Activated naive CD4-positive, alpha-beta T cell treated with anti-CD3 and anti-CD28 coated beads, Interleukin-2, amount 50 U/mL, for 72 hours (primary cell): ENCODE data around the gene MMD. TPM values are rescaled to one million over a fixed set of nuclear protein-coding genes. Genes with fewer than 3 reads are reported as not detected.
"Not testable (repeated sequence)": the region's sequence is repeated elsewhere in the genome, so short reads cannot be mapped to it uniquely, and the experiment has no call there.

Experiments
- ATAC-seq, 2 donors: fragments of 150-1000 bp; cut with Tn5 transposase; 2 replicates each; pipeline ENCODE4 v1.10.0; 2021; ENCODE audit warnings: mild to moderate bottlenecking in 2 of 2, moderate library complexity in 2 of 2
- DNase-seq, 2 donors: peaks; one replicate each; pipeline ENCODE4 v3.0.0; 2021 to 2022; ENCODE audit warnings: low spot score in 2 of 2
- H3K27ac Mint-ChIP-seq, 2 donors: one replicate each; pipeline ENCODE4 v1.8.0; 2022; ENCODE audit warnings: mild to moderate bottlenecking in 2 of 2, mixed read lengths in 2 of 2
- H3K36me3 Mint-ChIP-seq, 2 donors: one replicate each; pipeline ENCODE4 v1.8.0; 2022; ENCODE audit warnings: mixed read lengths in 2 of 2
- H3K9me3 Mint-ChIP-seq, 2 donors: one replicate each; pipeline ENCODE4 v1.8.0; 2022; ENCODE audit warnings: mixed read lengths in 2 of 2
- total RNA-seq, 2 donors: library from RNA; stranded (reverse); gene quantifications; one replicate each; pipeline ENCODE4 v1.2.3, GENCODE V29; 2022

MMD gene, protein sequence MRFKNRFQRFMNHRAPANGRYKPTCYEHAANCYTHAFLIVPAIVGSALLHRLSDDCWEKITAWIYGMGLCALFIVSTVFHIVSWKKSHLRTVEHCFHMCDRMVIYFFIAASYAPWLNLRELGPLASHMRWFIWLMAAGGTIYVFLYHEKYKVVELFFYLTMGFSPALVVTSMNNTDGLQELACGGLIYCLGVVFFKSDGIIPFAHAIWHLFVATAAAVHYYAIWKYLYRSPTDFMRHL
- total RNA-seq, result 10 to 100 TPM; 15.7 to 23.7 TPM

DNA sequence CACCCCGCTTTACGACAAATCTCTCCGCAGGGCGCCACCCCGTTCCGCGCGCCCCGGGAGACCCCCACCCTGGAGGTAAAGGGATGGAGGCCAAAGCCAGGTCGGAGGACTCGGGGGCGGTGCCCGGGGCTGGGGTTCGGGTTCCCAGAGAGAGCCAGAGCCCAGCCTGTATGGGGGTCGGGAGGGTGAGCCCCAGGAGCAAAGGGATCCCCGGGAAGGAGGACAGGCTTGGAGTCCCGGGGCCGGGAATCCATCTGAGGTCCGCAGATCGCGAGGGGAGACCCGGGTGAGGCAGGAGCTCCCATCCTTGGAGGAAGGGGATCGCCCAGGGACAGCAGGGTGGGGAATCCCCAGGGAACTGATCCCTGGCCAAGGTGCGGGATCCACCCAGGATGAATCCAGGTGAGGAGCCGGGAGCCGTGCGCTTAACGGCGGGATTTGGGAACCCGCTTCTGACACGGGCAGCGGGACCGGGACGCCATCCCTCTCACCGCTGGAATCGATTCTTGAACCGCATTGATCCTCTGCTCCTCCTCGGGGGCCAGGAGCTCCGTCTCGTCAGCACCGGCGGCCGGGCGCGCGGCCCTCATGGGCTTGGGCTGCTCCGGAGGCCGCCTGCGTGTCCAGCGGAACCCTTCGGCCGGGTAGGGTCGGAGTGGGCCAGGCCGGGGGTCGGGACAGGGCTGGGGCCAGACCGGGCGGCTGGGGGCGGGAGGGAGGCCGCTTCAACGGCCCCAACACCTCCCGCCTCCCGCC is at the start of gene MMD:
Gene MMD (minus strand): TSS at position 657 of the 756 bp plus-strand sequence. CDS start 140 bp downstream, at position 517.
- H3K27ac Mint-ChIP-seq, result peak within 1 kb of the TSS; percentile 88 to 97
- peak in 1 of 2 donors; percentile 22 for DNase-seq
- ATAC-seq, result peak; percentile 3 to 13
- H3K9me3 Mint-ChIP-seq, result peaks cover 0 to 6% of the 10 kb centered on the region in 2 donors
- peaks cover 16 to 45% of the 10 kb centered on the region in 2 donors for H3K36me3 Mint-ChIP-seq

GRCh38 chr17:55466671-55467070 is 45.0 kb upstream of the MMD start:
- Mint-ChIP-seq H3K36me3 (no peaks in the 10 kb centered on the region), H3K27ac (no peak overlapping the region), H3K9me3 (no peaks in the 10 kb centered on the region)
- no peak for DNase-seq
- ATAC-seq, result no peak

DNA sequence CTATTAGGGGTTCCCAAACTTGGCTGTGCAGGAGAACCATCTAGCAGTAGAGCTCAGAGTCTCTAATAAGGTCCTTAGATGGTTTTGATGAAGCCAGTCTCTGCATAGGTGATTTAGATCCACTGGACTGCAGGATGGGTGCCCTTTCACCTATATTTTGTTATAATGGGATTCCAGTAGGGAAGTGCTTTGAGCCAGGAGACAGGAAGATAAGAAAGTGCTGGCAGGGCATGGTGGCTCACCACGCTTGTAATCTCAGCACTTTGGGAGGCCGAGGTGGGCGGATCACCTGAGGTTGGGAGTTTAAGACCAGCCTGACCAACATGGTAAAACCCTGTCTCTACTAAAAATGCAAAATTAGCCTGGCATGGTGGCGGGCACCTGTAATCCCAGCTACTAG is 44.1 kb upstream of the MMD start:
- ATAC-seq, H3K27ac Mint-ChIP-seq, H3K9me3 Mint-ChIP-seq, H3K36me3 Mint-ChIP-seq, DNase-seq: not testable (repeated sequence)

DNA sequence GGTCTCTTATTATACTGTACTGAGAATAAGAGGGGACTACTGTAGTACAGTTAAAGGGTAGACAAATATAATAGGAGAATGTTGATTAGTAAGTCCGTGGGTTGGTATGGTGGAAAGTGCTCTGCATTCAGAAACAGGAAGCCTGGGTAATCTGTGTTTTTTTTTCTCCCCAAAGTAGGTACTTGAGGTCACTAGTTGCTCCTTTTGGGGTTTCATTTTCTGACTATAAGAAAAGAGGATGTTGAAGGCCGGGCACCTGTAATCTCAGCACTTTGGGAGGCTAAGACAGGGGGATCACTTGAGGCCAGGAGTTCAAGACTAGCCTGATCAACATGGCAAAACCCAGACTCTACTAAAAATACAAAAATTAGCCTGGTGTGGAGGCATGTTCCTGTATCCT is 42.0 kb upstream of the MMD start:
- Mint-ChIP-seq H3K9me3 (no peaks in the 10 kb centered on the region), H3K27ac (no peak overlapping the region), H3K36me3 (no peaks in the 10 kb centered on the region)
- DNase-seq, result no peak
- ATAC-seq, result peak in 1 of 2 donors; percentile 14

DNA sequence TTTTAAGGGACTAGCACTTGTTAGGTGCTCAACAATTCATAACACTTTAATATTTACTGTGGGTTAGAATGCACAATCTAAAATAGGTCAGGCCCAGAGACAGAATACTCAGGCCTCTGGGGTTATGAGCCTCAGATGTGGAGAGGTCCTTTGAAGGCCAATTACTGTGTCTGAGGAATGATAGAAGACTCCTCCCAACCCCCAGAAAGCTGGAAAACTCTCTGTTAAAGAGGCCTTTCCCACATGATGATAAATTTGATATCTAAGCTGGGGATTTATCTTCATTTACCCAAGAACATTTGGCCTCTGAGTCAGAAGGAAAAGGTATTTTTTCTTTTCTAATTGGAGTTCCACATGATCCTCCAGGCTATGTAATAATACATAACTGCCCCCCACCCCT is 41.1 kb upstream of the MMD start:
- Mint-ChIP-seq H3K36me3 (no peaks in the 10 kb centered on the region), H3K27ac (no peak overlapping the region), H3K9me3 (no peaks in the 10 kb centered on the region)
- ATAC-seq (no peak), DNase-seq (no peak)

GRCh38 chr17:55462234-55462633 is 40.6 kb upstream of the MMD start:
- DNase-seq, result no peak
- Mint-ChIP-seq H3K36me3 (no peaks in the 10 kb centered on the region), H3K27ac (no peak overlapping the region), H3K9me3 (no peaks in the 10 kb centered on the region)
- no peak for ATAC-seq

GRCh38 chr17:55458978-55459377 is 37.3 kb upstream of the MMD start:
- H3K27ac Mint-ChIP-seq, result peak overlapping the region in 1 of 2 donors; percentile 60
- H3K9me3 Mint-ChIP-seq, result no peaks in the 10 kb centered on the region
- no peaks in the 10 kb centered on the region for H3K36me3 Mint-ChIP-seq
- DNase-seq (peak in 1 of 2 donors; percentile 69), ATAC-seq (peak; percentile 91 to 99)

GRCh38 chr17:55458287-55458900 is 36.8 kb upstream of the MMD start:
- ATAC-seq, result no peak
- no peaks in the 10 kb centered on the region for H3K9me3 Mint-ChIP-seq
- H3K27ac Mint-ChIP-seq, result peak overlapping the region in 1 of 2 donors; percentile 60
- DNase-seq, result no peak
- H3K36me3 Mint-ChIP-seq, result no peaks in the 10 kb centered on the region

DNA sequence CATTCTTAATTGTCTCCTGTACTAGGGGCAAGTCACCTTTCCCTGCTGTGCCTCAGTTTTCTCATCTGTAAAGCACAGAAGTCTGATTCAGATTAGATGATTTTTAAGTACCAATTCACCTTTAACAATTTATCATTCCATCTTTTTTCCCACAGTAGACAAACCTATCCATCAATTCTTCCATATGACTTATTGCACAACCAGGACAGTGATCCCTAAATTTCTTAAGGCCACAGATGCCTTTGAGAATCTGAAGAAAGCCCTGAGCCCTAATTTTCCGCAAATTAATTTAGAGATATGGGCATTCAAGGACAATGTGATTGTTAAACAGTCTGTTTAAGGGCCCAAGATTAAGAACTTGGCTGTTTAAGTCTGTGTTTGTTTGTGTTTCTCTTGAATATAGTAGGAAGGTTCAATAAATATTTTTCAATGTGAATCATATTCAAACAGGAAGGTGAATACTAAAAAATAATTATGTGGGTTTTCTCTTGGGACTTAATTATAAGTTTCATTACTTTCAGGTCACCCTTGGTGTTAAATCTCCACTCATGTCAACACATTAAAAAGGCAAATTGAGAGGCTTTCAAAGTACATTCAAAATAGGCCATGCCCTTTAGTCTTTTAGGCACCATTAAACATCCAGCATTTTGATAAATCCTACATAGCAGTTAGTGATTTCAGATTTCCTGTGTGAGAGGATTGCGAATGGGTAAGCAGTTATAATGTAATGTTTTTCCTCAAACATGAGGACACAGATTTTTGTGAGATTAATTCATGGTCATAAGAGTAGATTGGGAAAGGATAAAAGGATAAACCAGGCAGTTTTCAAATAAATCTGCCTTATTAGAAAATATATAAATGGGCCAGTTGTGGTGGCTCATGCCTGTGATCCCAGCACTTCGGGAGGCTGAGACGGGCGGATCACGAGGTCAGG is 34.9 kb upstream of the MMD start:
- DNase-seq (no peak), ATAC-seq (no peak)
- Mint-ChIP-seq H3K36me3 (no peaks in the 10 kb centered on the region), H3K9me3 (no peaks in the 10 kb centered on the region), H3K27ac (no peak overlapping the region)

DNA sequence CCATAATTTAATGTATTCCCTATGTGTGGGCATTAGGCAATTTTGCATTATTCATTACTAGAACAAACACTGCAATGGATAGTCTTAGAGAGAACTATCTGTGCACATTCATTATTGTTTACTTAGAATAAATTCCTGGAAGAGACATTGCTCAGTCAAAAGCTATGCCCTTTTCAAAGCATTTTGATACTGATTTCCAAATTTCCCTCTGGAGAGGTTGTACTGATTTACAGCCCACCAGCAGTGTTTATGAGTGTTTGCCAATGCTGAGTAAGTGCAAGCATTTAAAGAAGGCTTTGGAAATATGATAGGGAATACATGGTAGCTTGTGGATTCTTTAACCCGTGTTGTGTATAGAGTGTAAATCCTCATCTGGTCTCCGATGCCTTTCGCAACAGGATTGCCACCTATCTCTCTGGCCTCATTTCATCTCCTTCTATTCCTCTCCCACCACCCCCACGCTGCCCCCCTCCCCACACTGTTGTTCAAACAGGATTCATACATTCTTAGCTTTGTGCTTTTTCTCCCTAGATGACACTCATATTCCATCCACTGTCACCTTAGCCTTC is 33.4 kb upstream of the MMD start:
- H3K27ac Mint-ChIP-seq, result no peak overlapping the region

GRCh38 chr17:55453839-55454557 is 32.4 kb upstream of the MMD start:
- no peaks in the 10 kb centered on the region for H3K9me3 Mint-ChIP-seq
- no peaks in the 10 kb centered on the region for H3K36me3 Mint-ChIP-seq
- no peak for DNase-seq
- no peak for ATAC-seq
- H3K27ac Mint-ChIP-seq, result no peak overlapping the region

More for the DNA sequence above, 33.4 kb upstream of the MMD start:
- Mint-ChIP-seq H3K36me3 (no peaks in the 10 kb centered on the region), H3K9me3 (no peaks in the 10 kb centered on the region)
- DNase-seq (no peak), ATAC-seq (no peak)

GRCh38 chr17:55452139-55452790 is 30.6 kb upstream of the MMD start:
- ATAC-seq (no peak), DNase-seq (no peak)
- Mint-ChIP-seq H3K9me3 (no peaks in the 10 kb centered on the region), H3K27ac (no peak overlapping the region), H3K36me3 (no peaks in the 10 kb centered on the region)

- DNase-seq (no peak), ATAC-seq (no peak)
- Mint-ChIP-seq H3K36me3 (no peaks in the 10 kb centered on the region), H3K9me3 (no peaks in the 10 kb centered on the region), H3K27ac (no peak overlapping the region)
These were observed 30.1 kb upstream of the MMD start for GRCh38 chr17:55451758-55452138.

GRCh38 chr17:55451203-55451641 is 29.6 kb upstream of the MMD start:
- no peaks in the 10 kb centered on the region for H3K9me3 Mint-ChIP-seq
- ATAC-seq (no peak), DNase-seq (no peak)

GRCh38 chr17:55450232-55450825 is 28.7 kb upstream of the MMD start:
- Mint-ChIP-seq H3K9me3 (no peaks in the 10 kb centered on the region), H3K27ac (no peak overlapping the region), H3K36me3 (no peaks in the 10 kb centered on the region)
- DNase-seq, result no peak
- no peak for ATAC-seq

More at GRCh38 chr17:55451203-55451641, 29.6 kb upstream of the MMD start:
- H3K27ac Mint-ChIP-seq, result no peak overlapping the region
- H3K36me3 Mint-ChIP-seq, result no peaks in the 10 kb centered on the region
